Neural cell (in vitro differentiated cells): ENCODE results near the gene SIVA1.

Experiments
- TAF1 ChIP-seq: IDR thresholded peaks from 2 replicates; pipeline ENCODE4 v1.6.1; 2012; ENCODE audit warnings: low read depth
- TF ChIP-seq, protein P1 (sequence below): fragments of 450-650 bp; IDR thresholded peaks from 2 replicates; pipeline ENCODE4 v1.5.1; 2014; ENCODE audit warnings: antibody characterized with exemption, mild to moderate bottlenecking, moderate library complexity; ENCODE audit not compliant: poor library complexity, severe bottlenecking

DNA sequence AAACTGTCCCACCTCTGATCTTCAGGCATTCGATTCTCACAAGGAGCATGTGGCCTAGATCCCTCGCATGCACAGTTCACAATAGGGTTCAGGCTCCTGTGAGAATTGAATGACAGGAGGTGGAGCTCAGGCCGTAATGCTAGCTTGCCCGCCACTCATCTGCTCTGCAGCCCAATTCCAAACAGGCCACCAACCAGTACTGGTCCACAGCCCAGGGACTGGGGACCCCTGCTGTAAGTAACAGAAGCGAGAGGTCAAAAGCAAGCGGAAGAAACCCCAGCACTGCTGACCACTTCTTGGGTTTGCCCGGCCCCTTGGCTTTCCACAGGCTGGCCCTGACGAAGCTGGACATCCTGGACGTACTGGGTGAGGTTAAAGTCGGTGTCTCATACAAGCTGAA, 8.5 kb upstream of the SIVA1 start:
- TF ChIP-seq, protein P1, sequence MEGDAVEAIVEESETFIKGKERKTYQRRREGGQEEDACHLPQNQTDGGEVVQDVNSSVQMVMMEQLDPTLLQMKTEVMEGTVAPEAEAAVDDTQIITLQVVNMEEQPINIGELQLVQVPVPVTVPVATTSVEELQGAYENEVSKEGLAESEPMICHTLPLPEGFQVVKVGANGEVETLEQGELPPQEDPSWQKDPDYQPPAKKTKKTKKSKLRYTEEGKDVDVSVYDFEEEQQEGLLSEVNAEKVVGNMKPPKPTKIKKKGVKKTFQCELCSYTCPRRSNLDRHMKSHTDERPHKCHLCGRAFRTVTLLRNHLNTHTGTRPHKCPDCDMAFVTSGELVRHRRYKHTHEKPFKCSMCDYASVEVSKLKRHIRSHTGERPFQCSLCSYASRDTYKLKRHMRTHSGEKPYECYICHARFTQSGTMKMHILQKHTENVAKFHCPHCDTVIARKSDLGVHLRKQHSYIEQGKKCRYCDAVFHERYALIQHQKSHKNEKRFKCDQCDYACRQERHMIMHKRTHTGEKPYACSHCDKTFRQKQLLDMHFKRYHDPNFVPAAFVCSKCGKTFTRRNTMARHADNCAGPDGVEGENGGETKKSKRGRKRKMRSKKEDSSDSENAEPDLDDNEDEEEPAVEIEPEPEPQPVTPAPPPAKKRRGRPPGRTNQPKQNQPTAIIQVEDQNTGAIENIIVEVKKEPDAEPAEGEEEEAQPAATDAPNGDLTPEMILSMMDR = no peak
- no peak for TF ChIP-seq TAF1
